CD4-positive, alpha-beta T cell treated with Interferon gamma for 1 hour (primary cell): ENCODE data around the gene PTPRT.

Source experiments
- DNase-seq: peaks from one replicate; pipeline ENCODE4 v3.0.0-alpha.2; 2020

The PTPRT gene

GRCh38 chr20:43189554-43190331 is at the start of gene PTPRT:
TSS of gene PTPRT (minus strand) at chr20:43189906. CDS start at chr20:43189733, 173 bp downstream.
- DNase-seq: no peak

GRCh38 chr20:43238833-43239232 is 49.1 kb upstream of the PTPRT start:
- no peak for DNase-seq

GRCh38 chr20:43238266-43238665 is 48.6 kb upstream of the PTPRT start:
- no peak for DNase-seq

GRCh38 chr20:43237651-43238168 is 48.0 kb upstream of the PTPRT start:
- no peak for DNase-seq

GRCh38 chr20:43235998-43236397 is 46.3 kb upstream of the PTPRT start:
- no peak for DNase-seq

DNA sequence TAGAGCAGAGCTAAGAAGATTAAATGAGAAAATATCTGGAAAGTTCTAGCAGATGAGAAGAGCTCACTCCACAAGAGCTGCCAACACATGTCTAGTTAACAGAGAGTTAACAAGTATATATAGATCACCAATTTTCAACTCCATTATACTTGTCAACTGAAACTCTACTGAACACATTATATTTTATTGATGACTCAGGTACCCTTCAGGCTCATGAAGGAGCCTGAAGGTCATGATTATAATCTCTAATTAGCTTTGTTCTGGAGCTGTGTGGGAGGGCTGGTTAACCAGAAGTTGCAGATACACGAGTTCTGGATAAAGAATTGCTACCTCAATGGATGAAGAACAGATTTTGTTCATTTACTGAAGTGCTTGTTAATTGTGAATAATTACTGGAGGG is 42.1 kb upstream of the PTPRT start:
- DNase-seq: no peak

GRCh38 chr20:43229696-43230095 is 40.0 kb upstream of the PTPRT start:
- no peak for DNase-seq

DNA sequence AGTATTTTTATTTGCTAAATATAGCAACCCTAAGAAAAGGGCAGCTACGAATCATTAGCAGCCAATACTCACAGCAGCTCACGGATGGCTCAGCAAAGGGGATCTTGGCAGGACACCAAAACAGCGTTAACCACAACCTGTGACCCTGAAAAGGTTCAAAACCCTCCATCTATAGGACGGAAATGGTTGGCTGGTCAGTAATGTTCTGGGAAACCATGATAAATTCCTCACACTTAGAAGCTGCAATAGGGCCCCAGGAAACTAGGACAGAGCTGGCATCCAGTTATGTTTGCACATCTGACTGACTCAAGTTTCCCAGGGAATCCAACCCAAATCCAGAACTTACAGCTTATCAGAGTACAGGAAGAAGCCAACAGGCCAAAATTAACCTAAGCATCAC is 30.9 kb upstream of the PTPRT start:
- DNase-seq: no peak

- DNase-seq: no peak
Observed at GRCh38 chr20:43210901-43211300, 21.2 kb upstream of the PTPRT start.

GRCh38 chr20:43209831-43210230 is 20.1 kb upstream of the PTPRT start:
- no peak for DNase-seq

DNA sequence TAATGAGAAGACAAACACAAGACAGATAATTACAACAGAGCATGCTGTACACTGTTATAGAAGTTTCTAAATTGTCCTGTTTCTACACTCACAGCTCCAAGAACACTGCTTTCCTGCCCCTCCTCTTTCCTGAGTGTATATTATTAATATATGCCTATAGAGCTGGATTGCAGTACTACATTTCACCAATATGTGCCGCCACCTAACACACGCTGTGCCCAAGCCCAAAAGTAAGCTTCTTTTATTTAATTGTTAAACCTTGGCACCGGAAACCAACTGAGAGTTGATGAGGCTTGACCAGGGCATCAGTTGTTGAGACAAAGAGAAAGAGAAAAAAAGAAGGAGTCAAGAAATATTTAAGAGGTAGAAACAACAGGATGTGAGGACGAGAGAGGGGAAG is 16.0 kb upstream of the PTPRT start:
- no peak for DNase-seq

DNA sequence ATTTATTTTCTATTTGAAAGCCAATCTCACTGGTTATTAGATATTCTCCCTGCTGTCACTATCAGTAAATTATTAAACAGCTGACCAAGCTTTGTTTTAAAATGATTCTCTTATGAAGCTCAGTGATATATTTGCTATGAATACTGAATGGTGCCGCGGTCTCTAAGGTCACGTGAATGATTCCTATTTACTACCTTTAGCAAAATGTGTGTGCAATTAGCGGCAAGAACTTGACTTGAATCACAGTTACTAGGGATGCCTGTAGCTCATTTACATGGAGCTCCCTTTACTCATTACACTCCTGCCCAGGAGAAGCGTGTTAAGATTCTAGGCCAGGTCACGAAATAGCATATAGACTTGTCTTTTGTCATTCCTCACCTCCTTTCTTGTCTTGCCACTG is 12.4 kb upstream of the PTPRT start:
- DNase-seq: no peak

DNA sequence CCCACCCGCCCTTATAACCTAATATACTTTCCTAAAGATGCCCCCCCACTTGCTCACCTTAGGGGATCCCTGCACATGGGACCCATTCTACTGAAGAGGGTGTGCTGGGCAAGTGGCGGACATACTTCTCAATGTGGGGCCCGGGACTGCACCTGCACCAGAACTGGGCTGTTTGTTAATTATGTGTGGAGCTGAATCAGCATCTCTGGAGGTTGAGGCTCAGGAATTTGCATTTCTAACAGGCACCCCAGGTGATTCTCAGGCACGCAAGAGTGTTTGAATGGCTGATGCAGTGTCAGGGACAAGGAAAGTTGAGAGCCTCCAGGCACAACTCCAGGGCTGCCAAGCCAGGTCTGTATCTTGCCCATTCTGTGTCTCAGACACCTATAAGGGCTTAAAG is 8.9 kb upstream of the PTPRT start:
- DNase-seq: no peak

GRCh38 chr20:43196243-43196642 is 6.5 kb upstream of the PTPRT start:
- DNase-seq: no peak

GRCh38 chr20:43194137-43194536 is 4.4 kb upstream of the PTPRT start:
- DNase-seq: no peak

DNA sequence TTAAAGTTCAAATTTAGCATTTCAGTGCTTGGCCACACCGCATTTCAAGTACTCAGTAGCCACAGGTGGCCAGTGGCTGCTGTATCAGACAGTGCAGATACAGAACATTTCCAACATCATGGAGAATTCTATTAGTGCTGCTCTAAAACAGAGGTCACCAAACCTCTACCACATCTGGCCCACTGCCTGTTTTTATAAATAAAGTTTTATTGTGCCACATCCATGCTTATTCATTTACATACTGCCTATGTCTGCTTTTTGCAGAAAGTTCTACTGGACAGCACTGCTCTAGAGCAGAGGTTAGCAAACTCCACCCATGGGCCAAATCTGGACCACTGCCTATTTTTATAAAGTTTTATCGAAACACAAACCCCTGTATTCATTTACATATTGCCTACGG is 3.7 kb upstream of the PTPRT start:
- DNase-seq: no peak

GRCh38 chr20:43191946-43192863 is 2.5 kb upstream of the PTPRT start:
- no peak for DNase-seq

DNA sequence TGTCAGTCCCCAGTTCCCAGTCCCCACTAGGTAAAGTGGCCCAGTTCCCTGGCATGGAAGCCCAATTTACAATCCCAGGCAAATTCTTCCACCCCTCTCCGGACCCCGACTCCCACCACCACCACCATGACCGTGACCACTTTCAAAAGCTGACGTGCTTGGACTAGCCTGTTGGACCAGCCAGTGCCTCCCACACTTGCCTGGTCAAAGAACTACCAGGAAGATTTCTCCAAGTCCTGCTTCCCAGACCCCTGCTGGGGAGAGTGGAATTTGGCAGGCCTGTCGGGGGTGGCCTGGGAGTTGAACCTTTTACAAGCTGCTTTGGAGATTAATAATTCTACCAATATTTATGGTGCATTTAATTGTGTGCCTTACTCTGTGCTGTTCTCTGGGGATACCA is 1.4 kb upstream of the PTPRT start:
- DNase-seq: no peak

- no peak for DNase-seq
Observed at GRCh38 chr20:43190332-43190953, 737 bp upstream of the PTPRT start.

DNA sequence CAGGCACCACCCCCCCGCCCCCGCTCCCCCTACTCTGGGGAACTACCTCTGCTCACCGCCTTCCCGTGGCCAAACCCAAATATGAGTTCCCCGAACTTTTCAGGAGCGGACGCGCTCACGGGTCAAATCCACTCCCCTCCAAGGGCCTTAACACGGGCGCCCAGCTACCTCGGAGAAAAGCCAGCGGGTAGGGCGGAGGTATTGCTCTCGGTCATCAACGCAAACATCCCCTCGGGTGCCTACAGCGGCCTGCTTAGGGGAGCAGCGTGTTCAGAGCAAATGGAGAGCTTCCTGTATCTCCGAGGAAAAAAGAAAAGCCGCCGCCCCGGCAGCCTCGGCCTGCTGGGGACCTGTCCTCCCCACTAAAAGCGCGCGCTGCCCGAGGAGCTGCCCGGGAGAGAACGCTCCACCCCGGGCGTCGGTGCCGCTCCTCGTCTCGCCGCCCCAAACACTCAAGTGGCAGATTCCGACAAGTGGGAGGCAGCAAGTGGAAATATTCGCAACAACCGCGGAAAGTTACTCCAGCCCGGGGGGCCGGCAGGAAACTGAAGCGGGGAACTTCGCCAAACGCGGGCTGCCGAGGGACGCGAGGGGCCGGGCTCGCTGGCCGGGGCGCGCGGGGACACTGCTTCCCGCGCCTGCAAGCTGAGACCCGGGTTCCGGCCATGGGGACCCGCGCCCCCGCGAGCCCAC is 699 bp downstream of the PTPRT start:
- DNase-seq: no peak

DNA sequence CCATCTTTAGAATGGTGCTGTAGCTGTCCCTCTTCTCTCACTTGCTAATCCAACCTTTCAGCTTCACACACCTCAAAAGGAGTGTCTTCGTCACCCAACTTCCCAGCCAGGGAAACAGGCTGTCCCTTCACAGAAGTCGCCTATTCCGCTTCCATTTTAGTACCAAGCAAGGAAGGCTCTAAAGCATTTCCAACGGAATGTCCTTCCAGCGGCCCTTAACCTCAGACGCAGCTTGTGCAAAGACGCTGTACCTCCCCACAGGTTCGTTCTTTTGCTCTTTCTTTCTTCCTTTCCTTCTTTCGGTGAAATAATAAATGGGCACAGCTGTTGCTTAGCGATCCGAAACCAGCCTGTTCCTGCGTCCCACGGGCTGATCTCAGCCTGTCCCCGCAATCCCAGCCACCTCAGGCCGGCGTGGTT is 1.5 kb downstream of the PTPRT start:
- DNase-seq: no peak

DNA sequence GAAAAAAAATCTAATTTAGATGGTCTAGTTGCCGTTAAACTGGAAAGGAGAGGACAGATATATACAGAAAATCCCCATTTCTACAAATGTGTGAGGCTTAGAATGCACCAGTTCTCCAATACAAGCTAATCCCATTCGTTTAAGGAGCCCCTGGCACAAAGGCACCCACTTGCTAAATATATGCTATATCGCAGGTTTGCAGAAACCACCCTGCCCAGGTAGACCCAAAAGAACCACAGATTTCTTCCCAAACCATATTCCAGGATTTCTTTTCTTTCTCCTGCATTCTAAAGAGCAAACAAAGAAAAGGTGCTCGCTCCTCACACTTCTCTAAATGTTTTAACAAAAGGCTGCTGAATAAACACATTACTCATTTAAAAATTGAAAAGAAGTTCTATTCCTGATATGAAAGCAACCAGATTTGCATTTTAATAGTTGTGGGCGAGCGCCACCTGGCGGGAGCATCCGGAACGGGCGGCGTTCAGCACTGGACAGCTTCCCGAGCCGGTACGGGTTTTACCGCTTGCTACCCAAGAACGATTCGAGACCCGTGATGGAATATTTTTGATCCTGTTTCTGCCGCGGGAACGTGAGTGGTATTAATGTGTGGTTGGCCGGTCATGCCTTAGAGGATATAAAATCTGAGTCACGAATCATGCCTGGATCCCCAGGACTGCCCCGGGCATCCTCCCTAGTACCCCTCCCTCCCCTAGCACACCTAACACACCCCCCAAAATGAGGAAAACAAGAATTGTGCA is 2.1 kb downstream of the PTPRT start:
- DNase-seq: no peak
